Measurements from ENCODE around the gene ALG8. TPM values are rescaled to one million over a fixed set of nuclear protein-coding genes. Genes with fewer than 3 reads are reported as not detected.

The ALG8 gene
- polyA plus RNA-seq, 3 donors = 15.6 to 41.7 (median 40.6) TPM

- Histone ChIP-seq H3K27ac (ENCODE audit: low read depth in 1 of 2, low read length in 2 of 2) (peak overlapping the region in 1 of 2 donors; percentile 76), H3K36me3 (replicated peaks in 1 of 2; ENCODE audit: control insufficient read depth in 1 of 2, insufficient read depth in 2 of 2, low read length in 2 of 2) (peaks cover 7 to 22% of the 10 kb centered on the region in 2 donors), H3K9ac (ENCODE audit: insufficient read depth, low read length, poor library complexity, severe bottlenecking) (no peak overlapping the region), H4K20me1 (ENCODE audit: insufficient read depth, low read length) (peaks cover 19% of the 10 kb centered on the region), H2AFZ (ENCODE audit: insufficient read depth, low read depth, low read length, poor library complexity, severe bottlenecking) (no peak overlapping the region), H3K9me3 (replicated peaks in 1 of 2; ENCODE audit: control insufficient read depth in 1 of 2, insufficient read depth in 1 of 2, low read length in 2 of 2) (peaks cover 0 to 4% of the 10 kb centered on the region in 2 donors), H3K4me3 (replicated peaks in 1 of 3; ENCODE audit: low read depth in 2 of 3, low read length in 3 of 3) (no peak overlapping the region), H3K4me1 (ENCODE audit: control insufficient read depth in 1 of 2, insufficient read depth in 2 of 2, low read length in 2 of 2) (peaks cover 9 to 12% of the 10 kb centered on the region in 2 donors), H3K27me3 (ENCODE audit: control insufficient read depth in 2 of 2, insufficient read depth in 2 of 2, low read length in 2 of 2) (no peaks in the 10 kb centered on the region), H3K4me2 (replicated peaks; ENCODE audit: extremely low read depth, low read length, poor library complexity, severe bottlenecking) (no peak overlapping the region), H3K79me2 (ENCODE audit: insufficient read depth, low read length) (peaks cover 8% of the 10 kb centered on the region)
- Mint-ChIP-seq H3K36me3 (peaks cover 34 to 49% of the 10 kb centered on the region in 2 donors), H3K27me3 (ENCODE audit: low read depth in 3 of 3) (peaks cover 0 to 2% (median 0%) of the 10 kb centered on the region in 3 donors), H3K27ac (peak overlapping the region; percentile 47 to 92 (median 76)), H3K4me3 (no peak overlapping the region), H3K4me1 (peaks cover 18% of the 10 kb centered on the region), H3K9me3 (peaks cover 5 to 14% (median 7%) of the 10 kb centered on the region in 7 donors)
- DNase-seq = peak; percentile 32 to 64 (median 40)
- TF ChIP-seq, protein P1, sequence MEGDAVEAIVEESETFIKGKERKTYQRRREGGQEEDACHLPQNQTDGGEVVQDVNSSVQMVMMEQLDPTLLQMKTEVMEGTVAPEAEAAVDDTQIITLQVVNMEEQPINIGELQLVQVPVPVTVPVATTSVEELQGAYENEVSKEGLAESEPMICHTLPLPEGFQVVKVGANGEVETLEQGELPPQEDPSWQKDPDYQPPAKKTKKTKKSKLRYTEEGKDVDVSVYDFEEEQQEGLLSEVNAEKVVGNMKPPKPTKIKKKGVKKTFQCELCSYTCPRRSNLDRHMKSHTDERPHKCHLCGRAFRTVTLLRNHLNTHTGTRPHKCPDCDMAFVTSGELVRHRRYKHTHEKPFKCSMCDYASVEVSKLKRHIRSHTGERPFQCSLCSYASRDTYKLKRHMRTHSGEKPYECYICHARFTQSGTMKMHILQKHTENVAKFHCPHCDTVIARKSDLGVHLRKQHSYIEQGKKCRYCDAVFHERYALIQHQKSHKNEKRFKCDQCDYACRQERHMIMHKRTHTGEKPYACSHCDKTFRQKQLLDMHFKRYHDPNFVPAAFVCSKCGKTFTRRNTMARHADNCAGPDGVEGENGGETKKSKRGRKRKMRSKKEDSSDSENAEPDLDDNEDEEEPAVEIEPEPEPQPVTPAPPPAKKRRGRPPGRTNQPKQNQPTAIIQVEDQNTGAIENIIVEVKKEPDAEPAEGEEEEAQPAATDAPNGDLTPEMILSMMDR (IDR thresholded peaks at IDR 0.05) = no peak
- no CpG with 5 or more reads among the region's 4 CpGs for WGBS (ENCODE audit: insufficient coverage)
- intact Hi-C loops (cut with micrococcal nuclease) = no loop called here
Observed at GRCh38 chr11:78180751-78181150, 41.3 kb upstream of the ALG8 start.

GRCh38 chr11:78179459-78180071 is 40.1 kb upstream of the ALG8 start:
- Histone ChIP-seq H3K4me1 (ENCODE audit: control insufficient read depth in 1 of 2, insufficient read depth in 2 of 2, low read length in 2 of 2) (peaks cover 9 to 12% of the 10 kb centered on the region in 2 donors), H2AFZ (ENCODE audit: insufficient read depth, low read depth, low read length, poor library complexity, severe bottlenecking) (no peak overlapping the region), H3K36me3 (replicated peaks in 1 of 2; ENCODE audit: control insufficient read depth in 1 of 2, insufficient read depth in 2 of 2, low read length in 2 of 2) (peaks cover 6 to 18% of the 10 kb centered on the region in 2 donors), H3K4me2 (replicated peaks; ENCODE audit: extremely low read depth, low read length, poor library complexity, severe bottlenecking) (no peak overlapping the region), H3K9me3 (replicated peaks in 1 of 2; ENCODE audit: control insufficient read depth in 1 of 2, insufficient read depth in 1 of 2, low read length in 2 of 2) (peaks cover 0 to 4% of the 10 kb centered on the region in 2 donors), H3K4me3 (replicated peaks in 1 of 3; ENCODE audit: low read depth in 2 of 3, low read length in 3 of 3) (no peak overlapping the region), H3K79me2 (ENCODE audit: insufficient read depth, low read length) (peaks cover 3% of the 10 kb centered on the region), H3K27ac (ENCODE audit: low read depth in 1 of 2, low read length in 2 of 2) (no peak overlapping the region), H4K20me1 (ENCODE audit: insufficient read depth, low read length) (peaks cover 19% of the 10 kb centered on the region), H3K9ac (ENCODE audit: insufficient read depth, low read length, poor library complexity, severe bottlenecking) (no peak overlapping the region), H3K27me3 (ENCODE audit: control insufficient read depth in 2 of 2, insufficient read depth in 2 of 2, low read length in 2 of 2) (no peaks in the 10 kb centered on the region)
- TF ChIP-seq, protein P1 (IDR thresholded peaks at IDR 0.05) = no peak
- no peak for DNase-seq
- Mint-ChIP-seq H3K4me1 (peaks cover 18% of the 10 kb centered on the region), H3K4me3 (no peak overlapping the region), H3K27ac (peak overlapping the region in 2 of 7 donors; percentile 9 to 67), H3K36me3 (peaks cover 31 to 44% of the 10 kb centered on the region in 2 donors), H3K27me3 (ENCODE audit: low read depth in 3 of 3) (peaks cover 0 to 2% (median 0%) of the 10 kb centered on the region in 3 donors), H3K9me3 (peaks cover 5 to 14% (median 7%) of the 10 kb centered on the region in 7 donors)
- intact Hi-C loops (cut with micrococcal nuclease) = no loop called here
- 80% methylated on average over 6 of the region's 7 CpGs for WGBS (ENCODE audit: insufficient coverage)
